GM12878 (cell line): Measurements from ENCODE around the gene SFT2D2. TPM values are rescaled to one million over a fixed set of nuclear protein-coding genes. Genes with fewer than 3 reads are reported as not detected.

Source experiments
- ATAC-seq: fragments of 200-7000 bp; cut with Tn5 transposase; 3 replicates; pipeline ENCODE4 v1.9.1; 2020; ENCODE audit warnings: mild to moderate bottlenecking, moderate library complexity
- BruUV-seq: library from RNA; stranded (reverse); fragments of 400-500 nt; replicated peaks from 2 replicates; lab custom pipeline; 2021; lab: Mats Ljungman, UMichigan
- CTCF ChIA-PET: fragments of 300-600 bp; sonication (Branson Sonifier 250); formaldehyde crosslinking; extraction: SDS; loops from one replicate; lab custom pipeline; 2021; ENCODE audit warnings: inconsistent platforms; lab: Yijun Ruan, JAX
- POLR2A ChIA-PET: fragments of 350-600 bp; formaldehyde crosslinking; extraction: SDS; loops from one replicate; lab custom pipeline; 2021; ENCODE audit warnings: inconsistent platforms; lab: Charles Lee
- RAD21 ChIA-PET: fragments of 300-600 bp; sonication (Branson Sonifier 250); formaldehyde crosslinking; loops from one replicate; lab custom pipeline; 2023; ENCODE audit warnings: antibody characterized with exemption; ENCODE audit not compliant: unreplicated experiment; lab: Charles Lee
- SMC1A ChIA-PET: fragments of 300-600 bp; sonication (Branson Sonifier 250); formaldehyde crosslinking; loops from one replicate; lab custom pipeline; 2023; ENCODE audit not compliant: unreplicated experiment, uncharacterized antibody; lab: Charles Lee
- DNase-seq: peaks from one replicate; pipeline ENCODE4 v3.0.0-alpha.2; 2011; ENCODE audit warnings: low read depth, low spot score
- FAIRE-seq: peaks from 3 replicates; lab custom pipeline; 2011; peaks lifted over from hg19 to GRCh38; lab: Jason Lieb, UNC
- H2AFZ ChIP-seq: 2 replicates; pipeline ENCODE4 v1.6.0; 2011; ENCODE audit warnings: low read depth, low read length, control low read depth; ENCODE audit not compliant: control insufficient read depth
- H3K27ac ChIP-seq: 2 replicates; pipeline ENCODE4 v1.5.1; 2011; ENCODE audit warnings: control low read depth; ENCODE audit not compliant: control insufficient read depth, insufficient read depth
- H3K27me3 ChIP-seq, 2 experiments: replicated peaks in 1 of 2; 2 replicates each; pipeline versions ENCODE4 v1.6.0 to v1.6.1; 2011; ENCODE audit warnings: low read length in 1 of 2; ENCODE audit not compliant: control insufficient read depth in 2 of 2, insufficient read depth in 2 of 2
- H3K36me3 ChIP-seq, 2 experiments: 2 replicates each; pipeline ENCODE4 v1.5.1; 2011; ENCODE audit warnings: low read length in 1 of 2; ENCODE audit not compliant: control insufficient read depth in 2 of 2, insufficient read depth in 2 of 2
- H3K4me1 ChIP-seq: 2 replicates; pipeline ENCODE4 v1.6.1; 2011; ENCODE audit warnings: mild to moderate bottlenecking, low read length, moderate library complexity, mixed read lengths; ENCODE audit not compliant: control insufficient read depth, insufficient read depth
- H3K4me2 ChIP-seq: 2 replicates; pipeline ENCODE4 v1.6.0; 2011; ENCODE audit warnings: control low read depth; ENCODE audit not compliant: control insufficient read depth, insufficient read depth
- H3K4me3 ChIP-seq: fragments of 200-600 bp; sonication (generic); 2 replicates; pipeline ENCODE4 v1.5.1; 2016
- H3K79me2 ChIP-seq: 2 replicates; pipeline ENCODE4 v1.6.0; 2011; ENCODE audit warnings: low read length; ENCODE audit not compliant: control insufficient read depth, insufficient read depth
- H3K9ac ChIP-seq: 2 replicates; pipeline ENCODE4 v1.8.0; 2011; ENCODE audit warnings: low read length, control low read depth, mixed read lengths; ENCODE audit not compliant: control insufficient read depth, insufficient read depth
- H3K9me3 ChIP-seq: replicated peaks from 3 replicates; pipeline ENCODE4 v1.5.1; 2011; ENCODE audit warnings: mild to moderate bottlenecking, low read length; ENCODE audit not compliant: control insufficient read depth, insufficient read depth
- H4K20me1 ChIP-seq: 2 replicates; pipeline ENCODE4 v1.6.0; 2011; ENCODE audit not compliant: control insufficient read depth, insufficient read depth
- BCLAF1 ChIP-seq: fragments of 450-650 bp; IDR thresholded peaks from 2 replicates; pipeline ENCODE4 v1.6.1; 2017; ENCODE audit warnings: antibody characterized with exemption, mild to moderate bottlenecking, moderate library complexity
- WGBS: methylation state at CpG from one replicate; pipeline ENCODE4 v1.1.6; 2016; ENCODE audit warnings: low lambda C conversion rate; ENCODE audit not compliant: insufficient replicate concordance, insufficient coverage; ENCODE audit errors: missing lambda C conversion rate; 5-methylcytosine and 5-hydroxymethylcytosine counted together
- in situ Hi-C: fragments of 300-500 bp; cut with MboI; formaldehyde crosslinking; loops from 9 replicates; pipeline ENCODE4 v1.14.3; 2018; ENCODE audit warnings: mixed read lengths
- intact Hi-C: fragments of 100-400 bp; cut with micrococcal nuclease; formaldehyde crosslinking; loops from one replicate; pipeline ENCODE4 v1.14.2; 2022; ENCODE audit not compliant: unreplicated experiment
- polyA plus RNA-seq, 11 experiments: library from polyadenylated mRNA; depleted of rRNA in 4 of 11; unstranded in 6 of 11; stranded (reverse) in 5 of 11; fragments of >200 nt; fragmentation: Nextera tagmentation in 4 of 11; fragmentation: Illumina TruSeq in 1 of 11; extraction: Ambion mirVana in 4 of 11; extraction: Trizol in 1 of 11; gene quantifications; 1 replicate in 1 of 11; 2 replicates in 10 of 11; pipeline versions ENCODE4 v1.2.1 to v1.2.3, GENCODE V29; 2011 to 2016; ENCODE audit warnings: inconsistent platforms in 2 of 11, missing spikeins in 2 of 11, low read depth in 1 of 11
- total RNA-seq, 4 experiments: library from RNA; depleted of rRNA in 3 of 4; stranded (reverse); fragments of >200 nt in 3 of 4; fragmentation: Illumina TruSeq in 1 of 4; extraction: Trizol in 1 of 4; gene quantifications; 2 replicates each; pipeline versions ENCODE4 v1.2.1 to v1.2.3, GENCODE V29; 2013 to 2021
- TF ChIP-seq, protein P1 (sequence below): IDR thresholded peaks from 2 replicates; pipeline ENCODE4 v1.6.1; 2011; ENCODE audit warnings: borderline replicate concordance, low read depth, mild to moderate bottlenecking, moderate library complexity, mixed read lengths, low read length; ENCODE audit not compliant: insufficient read depth; ENCODE audit errors: extremely low read length

SFT2D2 gene
- total and polyA plus RNA-seq, 10 of the 15 experiments (the other 5 are each of a cell fraction or from before 2014, with no cell fraction given), result 5.6 to 49.6 (median 24.9) TPM

GRCh38 chr1:168220470-168220871 is 5.3 kb upstream of the SFT2D2 start:
- SMC1A ChIA-PET, result interaction anchor here (0.9 kb wide), 1 partner anchor 9 kb away, joined by 3 read pairs; no protein-coding TSS in a partner anchor
- no peak overlapping the region for H3K27ac ChIP-seq
- H3K79me2 ChIP-seq, result peaks cover under 1% of the 10 kb centered on the region; the same call in 1 of the 2 replicates
- CTCF ChIA-PET, result interaction anchor here (1.1 to 2.2 kb wide), 2 partner anchors 15 to 138 kb away, joined by 3 to 9 read pairs; no protein-coding TSS in a partner anchor
- WGBS, result 36% methylated on average over 6 of the region's 6 CpGs
- DNase-seq (no peak), ATAC-seq (no peak), FAIRE-seq (no peak)
- peaks cover 9% of the 10 kb centered on the region for H3K4me1 ChIP-seq
- in situ Hi-C loops, result no loop called here
- no TSS peak for BruUV-seq
- H2AFZ ChIP-seq, result no peak overlapping the region
- no peaks in the 10 kb centered on the region for H4K20me1 ChIP-seq
- H3K9me3 ChIP-seq, result no peaks in the 10 kb centered on the region; the same call in 2 of the 3 replicates
- POLR2A ChIA-PET, result no interaction called here
- H3K9ac ChIP-seq, result no peak overlapping the region
- no peak overlapping the region for H3K4me3 ChIP-seq
- no peaks in the 10 kb centered on the region for H3K36me3 ChIP-seq
- intact Hi-C loops, result no loop called here
- H3K27me3 ChIP-seq, result no peaks in the 10 kb centered on the region
- H3K4me2 ChIP-seq, result no peak overlapping the region
- TF ChIP-seq BCLAF1, result no peak
- TF ChIP-seq, protein P1, sequence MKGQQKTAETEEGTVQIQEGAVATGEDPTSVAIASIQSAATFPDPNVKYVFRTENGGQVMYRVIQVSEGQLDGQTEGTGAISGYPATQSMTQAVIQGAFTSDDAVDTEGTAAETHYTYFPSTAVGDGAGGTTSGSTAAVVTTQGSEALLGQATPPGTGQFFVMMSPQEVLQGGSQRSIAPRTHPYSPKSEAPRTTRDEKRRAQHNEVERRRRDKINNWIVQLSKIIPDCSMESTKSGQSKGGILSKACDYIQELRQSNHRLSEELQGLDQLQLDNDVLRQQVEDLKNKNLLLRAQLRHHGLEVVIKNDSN, result peak; percentile 5
- RAD21 ChIA-PET, result no interaction called here
